Activated T-cell treated with anti-CD3 and anti-CD28 coated beads for 24 hours (primary cell): Measurements from ENCODE around the gene OSR1.
"Not testable (repeated sequence)": the region's sequence is repeated elsewhere in the genome, so short reads cannot be mapped to it uniquely, and the experiment has no call there.

Experiments used
- DNase-seq: peaks from one replicate; pipeline ENCODE4 v3.0.0-alpha.2; 2020; ENCODE audit warnings: low read depth

The OSR1 gene

DNA sequence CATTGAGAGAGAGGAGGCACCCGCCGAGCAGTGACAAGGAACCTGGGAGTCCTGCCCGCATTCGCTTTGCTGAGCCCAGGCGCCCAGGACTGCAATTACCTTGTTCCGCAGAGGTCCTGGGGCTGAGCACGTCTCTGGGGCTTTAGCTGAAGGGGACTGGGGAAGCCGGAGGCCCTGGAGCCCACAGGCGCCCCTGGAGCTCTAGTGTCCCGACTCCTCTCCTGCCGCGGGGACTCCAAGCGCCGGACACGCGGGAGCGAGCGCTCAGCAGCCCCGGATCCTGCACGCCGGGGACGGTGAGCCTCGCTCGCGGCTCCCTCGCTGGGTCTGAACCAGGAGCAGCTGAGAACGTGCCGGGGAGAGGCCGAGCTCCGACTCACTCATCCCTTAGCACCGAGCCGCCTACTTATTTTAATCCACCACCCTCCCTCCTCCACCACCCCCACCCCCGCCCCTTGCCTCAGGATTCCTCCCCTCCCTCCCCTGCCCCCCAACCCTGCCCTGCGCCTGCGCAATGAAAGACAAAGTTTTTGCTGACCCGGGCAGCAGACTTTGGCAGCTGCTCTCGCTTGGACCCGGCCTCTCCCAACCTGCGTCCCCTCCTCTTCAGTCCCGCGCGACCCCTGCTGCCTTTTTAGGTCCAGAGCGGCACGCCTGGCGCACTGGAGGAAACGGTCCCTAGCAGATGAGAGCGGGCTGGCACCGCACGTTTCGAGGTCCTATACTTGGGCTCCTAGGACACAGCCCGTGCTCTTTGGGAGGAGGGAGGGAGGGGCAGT is at the start of gene OSR1:
TSS of gene OSR1 (minus strand) at position 382 of the 779 bp plus-strand sequence. CDS start 4,818 bp downstream, outside the sequence.
- DNase-seq, result no peak

DNA sequence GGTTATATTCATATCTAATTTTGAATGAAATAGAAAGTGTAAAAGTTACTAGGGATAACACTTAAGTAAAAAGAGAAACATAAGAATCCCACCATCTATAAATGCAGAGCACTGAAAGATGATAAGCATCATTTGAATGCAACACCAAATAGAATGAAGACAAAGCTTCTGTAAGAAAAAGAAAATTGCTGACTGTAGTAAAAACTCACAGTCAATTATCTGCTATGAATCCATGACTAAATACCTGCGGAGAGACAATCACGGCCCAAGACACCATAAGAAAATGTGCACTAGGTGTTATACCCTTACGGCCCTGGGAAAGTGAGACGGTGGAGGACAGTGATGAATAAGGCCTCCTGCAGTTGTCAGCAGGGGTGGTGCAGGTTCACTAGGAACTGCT is 45.4 kb upstream of the OSR1 start:
- no peak for DNase-seq

DNA sequence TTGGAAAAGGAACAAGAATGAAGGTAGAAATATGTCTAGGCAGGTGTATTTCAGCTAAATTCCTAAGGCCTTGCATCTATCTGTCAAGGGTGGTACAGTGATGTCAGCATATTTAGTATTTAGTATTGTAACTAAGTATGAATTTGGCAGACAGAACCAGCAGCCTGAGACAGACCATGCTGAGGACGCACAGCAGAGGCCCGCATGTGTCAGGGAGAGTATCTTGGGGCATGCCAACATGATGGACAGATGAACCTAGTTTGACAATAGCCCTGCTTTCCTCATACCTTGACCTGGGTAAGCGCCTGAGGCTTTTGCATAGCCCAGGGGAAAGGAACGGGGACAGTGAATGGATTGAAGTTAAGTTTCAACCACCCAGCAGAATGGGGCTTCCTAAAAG is 33.8 kb upstream of the OSR1 start:
- no peak for DNase-seq

DNA sequence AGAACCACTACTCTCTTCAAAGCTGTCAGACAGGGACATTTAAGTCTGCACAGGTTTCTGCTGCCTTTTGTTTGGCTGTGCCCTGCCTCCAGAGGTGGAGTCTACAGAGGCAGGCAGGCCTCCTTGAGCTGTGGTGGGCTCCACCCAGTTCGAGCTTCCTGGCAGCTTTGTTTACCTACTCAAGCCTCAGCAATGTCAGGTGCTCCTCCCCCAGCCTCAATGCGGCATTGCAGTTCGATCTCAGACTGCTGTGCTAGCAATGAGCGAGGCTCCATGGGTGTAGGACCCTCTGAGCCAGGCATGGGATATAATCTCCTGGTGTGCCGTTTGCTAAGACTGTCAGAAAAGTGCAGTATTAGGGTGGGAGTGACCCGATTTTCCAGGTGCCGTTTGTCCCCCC is 31.0 kb upstream of the OSR1 start:
- not testable (repeated sequence) for DNase-seq

DNA sequence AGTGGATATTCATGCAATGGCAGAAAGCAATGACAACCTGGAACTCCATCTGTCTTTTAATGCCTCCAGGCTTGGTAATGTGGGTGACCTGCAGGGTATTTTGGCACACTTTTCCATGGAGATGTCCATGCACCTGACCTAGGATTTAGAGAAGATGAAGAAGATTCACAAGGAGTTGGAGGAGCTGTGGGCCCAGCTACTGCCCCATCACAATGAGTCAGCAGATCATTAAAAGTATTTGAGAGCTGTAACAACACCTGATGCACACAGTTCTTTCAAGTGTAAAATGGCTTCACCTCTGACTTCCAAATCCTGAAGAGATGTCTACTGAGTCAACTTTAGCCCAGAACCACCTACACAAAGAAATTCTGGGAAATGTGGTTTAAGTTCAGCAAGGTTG is 22.1 kb upstream of the OSR1 start:
- no peak for DNase-seq

DNA sequence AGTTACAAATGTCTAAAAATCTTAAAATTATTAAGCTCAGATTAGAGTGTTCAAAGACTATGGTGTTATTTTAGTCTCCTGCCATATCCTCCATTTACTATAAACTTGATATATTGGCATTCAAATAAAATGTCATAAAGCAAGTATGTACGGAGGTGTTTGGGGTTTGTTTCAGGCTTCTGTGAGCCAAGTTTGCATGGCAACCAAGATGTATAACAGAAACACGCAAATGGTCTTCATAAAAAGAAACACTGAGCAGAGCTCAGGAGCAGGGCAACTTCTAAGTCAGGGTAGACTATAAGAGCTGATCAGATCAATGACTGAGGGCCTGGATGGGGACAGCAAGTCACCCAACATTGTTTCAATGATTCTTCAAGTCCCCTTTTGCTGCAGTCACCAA is 20.5 kb upstream of the OSR1 start:
- no peak for DNase-seq

DNA sequence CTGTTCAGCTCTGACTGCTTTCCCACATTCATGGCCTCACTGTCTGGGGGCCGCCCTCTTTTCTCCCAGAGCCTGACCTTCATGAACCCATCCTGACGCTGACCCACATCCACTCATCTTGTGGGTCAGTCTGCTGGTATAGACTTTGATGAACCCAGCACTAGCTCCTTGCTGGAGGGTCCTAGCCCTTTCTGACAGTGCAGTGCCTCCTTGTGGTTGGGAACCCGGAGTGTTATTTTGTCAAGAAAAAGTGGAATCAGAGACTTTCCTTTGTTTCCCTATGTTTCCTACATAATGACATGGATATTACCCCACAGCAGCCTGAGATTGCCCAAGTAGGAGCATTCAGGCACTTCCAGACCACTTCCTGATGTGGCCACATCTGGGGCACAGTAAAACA is 19.3 kb upstream of the OSR1 start:
- no peak for DNase-seq

DNA sequence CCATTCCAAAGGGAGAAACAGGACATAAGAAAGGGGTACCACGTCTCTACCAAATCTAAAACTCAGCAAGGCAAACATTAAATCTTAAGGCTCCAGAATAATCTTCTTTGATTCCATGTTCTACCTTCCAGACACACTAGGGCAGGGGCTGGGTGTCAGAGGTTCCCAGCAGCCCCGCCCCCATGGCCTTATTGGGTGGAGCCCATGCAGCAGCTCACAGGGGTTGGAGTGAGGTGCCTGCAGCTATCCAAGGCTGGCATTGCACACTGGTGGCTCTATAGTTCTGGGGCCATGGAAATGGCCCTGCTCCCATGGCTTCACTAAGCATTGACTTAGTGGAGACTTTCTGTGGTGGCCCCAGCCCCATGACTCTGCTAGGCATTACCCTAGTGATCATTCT is 14.9 kb upstream of the OSR1 start:
- DNase-seq, result no peak

DNA sequence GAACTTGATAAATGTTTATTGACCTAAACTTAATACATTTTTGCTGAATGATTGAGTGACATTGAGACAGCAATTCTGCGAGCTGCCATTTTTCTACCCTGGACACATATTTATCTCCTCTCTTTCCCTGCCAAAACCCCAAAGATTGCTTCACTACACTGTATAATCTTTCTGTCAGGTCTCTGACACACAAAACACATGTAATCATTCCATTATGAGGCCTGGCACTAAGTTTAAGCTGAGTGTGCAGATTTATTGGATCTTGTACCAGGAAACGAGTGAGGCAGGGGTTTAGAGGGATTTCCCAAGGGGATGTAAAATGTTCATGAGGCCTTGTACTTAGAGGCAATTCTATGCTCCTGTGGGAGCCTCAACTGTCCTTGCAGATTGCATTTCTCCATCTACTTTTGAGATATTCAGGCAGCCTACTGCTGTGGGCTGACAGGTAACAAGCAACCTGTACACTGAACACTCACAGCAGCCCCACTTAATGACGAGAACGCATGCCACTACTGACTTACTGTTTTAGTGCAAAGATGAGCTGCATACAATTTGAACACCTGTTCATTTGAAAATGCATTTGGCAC is 13.7 kb upstream of the OSR1 start:
- no peak for DNase-seq

DNA sequence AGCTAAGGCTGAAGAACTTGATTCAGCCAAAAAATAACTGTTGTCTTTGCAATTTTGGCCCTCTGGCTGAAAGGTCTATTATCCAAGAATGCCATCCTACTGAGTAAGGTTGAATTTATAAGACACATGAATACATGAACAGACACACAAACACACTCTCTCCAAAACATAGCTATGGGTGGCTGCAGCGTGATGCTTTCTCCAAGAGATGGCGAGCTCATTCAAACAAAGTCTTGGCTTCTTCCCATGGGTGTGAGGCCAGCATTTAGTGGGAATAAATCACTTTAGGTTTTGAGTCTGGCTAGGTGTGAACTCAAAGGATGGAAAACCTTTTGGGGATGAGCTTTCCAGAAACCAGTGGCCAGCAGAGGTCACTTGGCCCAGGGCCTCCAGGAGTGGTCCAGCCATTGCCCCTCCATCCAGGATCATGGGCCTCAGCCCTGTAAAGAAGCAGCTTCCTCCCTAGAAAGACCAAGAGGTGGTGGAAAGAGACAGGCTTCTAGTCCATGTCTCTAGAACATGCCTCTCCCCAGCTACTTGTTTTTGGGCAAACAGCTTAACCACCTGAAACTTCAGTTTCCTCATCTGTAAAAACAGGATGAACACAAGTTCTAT is 11.0 kb upstream of the OSR1 start:
- DNase-seq, result no peak

DNA sequence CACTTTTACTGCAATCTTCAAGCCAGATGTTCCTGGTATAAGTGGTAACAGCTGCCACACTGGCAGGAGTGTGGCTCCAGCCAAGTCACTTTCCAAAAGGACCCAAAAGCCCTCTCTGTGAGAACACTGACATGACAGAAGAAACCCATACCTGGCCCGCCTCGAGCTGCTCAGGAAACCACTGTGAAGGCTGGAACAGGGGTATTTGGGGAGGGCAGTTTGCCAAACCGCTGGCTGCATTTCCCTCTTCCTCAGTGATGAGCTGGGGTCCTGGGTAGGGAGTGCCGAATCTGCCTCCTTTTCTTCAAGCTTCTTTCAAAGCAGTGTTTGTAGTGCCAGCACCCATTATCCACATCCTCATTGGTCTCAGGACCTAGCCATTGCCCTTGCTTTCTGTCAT is 10.3 kb upstream of the OSR1 start:
- no peak for DNase-seq

DNA sequence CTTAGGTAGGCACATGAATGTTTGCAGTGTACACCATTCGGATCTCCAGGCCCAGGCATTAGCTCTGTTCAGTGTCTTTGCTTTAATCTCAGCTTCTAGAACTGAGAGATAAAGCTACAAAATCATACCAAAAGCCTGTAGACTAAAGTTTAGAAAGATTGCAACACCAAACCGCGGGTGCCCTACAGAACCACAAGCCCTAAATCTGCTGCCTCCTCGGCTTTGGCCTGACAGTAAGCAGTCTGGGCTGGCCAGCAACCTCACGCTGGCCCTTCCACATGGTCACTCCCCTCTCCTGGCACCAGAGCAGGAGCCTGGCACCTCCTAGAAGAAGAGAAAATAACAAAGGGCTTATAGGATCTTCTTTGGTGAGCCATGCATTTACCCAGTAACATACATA is 8.9 kb upstream of the OSR1 start:
- DNase-seq, result no peak

DNA sequence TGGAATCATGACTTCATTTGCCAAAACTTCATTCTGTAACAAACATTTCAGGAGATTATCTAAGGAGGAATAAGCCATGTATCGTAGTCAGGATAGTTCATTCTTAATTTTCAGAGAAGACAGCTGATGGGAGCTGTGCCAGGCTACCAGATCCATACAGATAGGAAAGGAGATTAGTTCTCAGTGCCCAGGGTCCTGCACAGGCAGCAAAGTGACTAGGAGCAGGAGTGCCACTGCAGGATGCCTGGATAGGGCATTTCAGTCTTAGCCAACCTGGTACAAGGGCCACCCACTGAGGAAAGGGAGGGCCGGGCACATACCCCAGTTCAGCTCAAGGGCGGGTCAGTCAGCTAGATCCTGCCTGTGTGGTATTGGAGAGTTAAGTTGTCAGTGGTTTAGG is 6.7 kb upstream of the OSR1 start:
- no peak for DNase-seq

DNA sequence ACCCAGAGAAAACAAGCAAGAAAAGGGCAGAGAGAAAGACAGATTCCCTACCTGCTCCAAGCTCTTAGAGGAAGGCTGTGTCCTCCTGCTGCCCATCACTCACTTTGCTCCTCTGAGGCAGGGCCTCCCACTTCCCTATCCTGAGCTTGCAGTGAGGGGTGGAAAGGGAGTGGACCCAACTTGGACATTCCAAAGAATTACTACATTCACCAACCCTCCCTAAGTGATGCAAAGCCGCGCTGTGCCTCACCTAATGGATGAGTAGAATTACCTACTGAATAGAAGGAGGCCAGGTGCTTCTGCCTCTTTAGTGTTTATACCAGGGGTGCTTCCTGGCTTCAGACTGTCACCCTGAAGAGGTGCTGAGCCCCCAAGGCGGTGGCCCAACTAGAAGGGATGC is 5.6 kb upstream of the OSR1 start:
- DNase-seq, result no peak

DNA sequence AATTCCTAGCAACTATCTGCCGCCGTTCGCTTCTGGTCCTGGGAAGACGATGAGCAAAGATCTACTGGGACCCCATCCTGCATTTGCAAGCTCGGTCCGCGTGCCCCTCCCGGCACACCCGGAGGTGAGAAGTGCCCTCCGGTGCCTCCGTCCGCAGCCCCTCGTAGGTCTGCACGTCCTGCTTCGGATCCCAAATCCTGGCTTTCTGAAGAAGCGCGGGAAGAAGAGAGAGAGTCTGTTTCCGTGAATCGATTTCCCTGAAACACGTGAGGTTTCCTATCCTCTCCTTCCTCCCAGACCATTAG is 5.0 kb upstream of the OSR1 start:
- no peak for DNase-seq

DNA sequence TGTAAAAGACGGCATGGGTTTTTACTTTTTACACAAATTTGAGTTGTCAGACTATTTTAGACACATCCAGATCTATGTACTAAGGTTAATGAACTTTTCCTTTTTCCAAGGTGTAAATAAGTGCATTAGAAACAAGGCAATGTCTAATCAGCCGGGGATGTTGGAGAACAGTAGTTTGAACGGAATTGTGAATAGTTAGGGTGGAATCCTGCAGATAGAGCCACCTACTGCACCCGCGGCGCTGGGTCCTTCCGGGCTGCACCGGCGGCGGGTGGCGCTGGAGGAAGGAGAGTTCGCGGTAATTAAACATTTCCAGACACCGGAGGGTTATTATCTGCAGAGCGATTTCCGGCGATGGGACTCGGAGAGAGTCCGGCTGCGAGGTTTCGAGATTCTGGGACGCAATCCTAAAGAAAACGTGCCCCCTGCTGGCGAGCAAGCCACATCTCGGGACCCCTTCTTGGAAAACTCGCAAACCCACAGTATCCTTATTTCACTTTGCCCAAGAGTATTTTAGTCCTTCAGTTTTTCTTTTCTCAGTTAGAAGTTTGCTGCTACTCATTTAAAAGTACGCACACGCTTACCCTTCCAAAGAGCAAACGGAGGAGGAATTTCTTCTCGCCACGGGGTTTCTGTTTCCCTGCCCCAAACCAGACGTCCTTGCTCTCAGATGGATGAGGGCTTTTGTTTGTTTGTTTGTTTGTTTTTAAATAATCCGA is 4.5 kb upstream of the OSR1 start:
- peak; percentile 44 for DNase-seq

DNA sequence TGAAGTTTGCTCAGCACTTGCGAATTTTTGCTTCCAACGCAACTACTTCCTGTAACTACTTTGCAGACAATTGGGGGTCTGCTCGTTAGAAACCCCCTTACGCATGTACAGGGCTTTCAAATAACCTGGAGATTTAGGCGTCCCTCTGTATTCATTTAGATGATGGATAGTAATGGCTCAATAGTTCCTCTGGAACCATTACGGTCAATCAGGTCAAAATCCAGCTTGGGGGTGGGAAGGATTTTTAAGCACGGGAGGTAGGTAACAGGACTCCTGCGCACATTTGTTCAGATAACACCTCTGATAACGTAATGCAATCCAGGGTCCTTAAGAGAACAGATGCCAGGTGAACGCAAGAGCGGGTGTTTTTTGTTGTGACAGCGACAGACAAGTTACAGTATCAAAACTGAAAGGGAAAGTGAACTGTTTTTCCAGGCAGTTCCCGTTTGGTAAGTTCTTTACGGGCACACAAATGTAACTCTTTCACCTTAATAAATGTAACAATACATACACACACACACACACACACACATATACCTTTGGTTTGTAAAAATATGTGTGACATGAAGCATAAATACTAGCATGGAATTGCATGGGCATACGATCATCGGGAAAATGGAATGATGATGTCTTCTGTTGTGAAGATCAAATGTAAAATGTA is 3.8 kb upstream of the OSR1 start:
- DNase-seq, result no peak

DNA sequence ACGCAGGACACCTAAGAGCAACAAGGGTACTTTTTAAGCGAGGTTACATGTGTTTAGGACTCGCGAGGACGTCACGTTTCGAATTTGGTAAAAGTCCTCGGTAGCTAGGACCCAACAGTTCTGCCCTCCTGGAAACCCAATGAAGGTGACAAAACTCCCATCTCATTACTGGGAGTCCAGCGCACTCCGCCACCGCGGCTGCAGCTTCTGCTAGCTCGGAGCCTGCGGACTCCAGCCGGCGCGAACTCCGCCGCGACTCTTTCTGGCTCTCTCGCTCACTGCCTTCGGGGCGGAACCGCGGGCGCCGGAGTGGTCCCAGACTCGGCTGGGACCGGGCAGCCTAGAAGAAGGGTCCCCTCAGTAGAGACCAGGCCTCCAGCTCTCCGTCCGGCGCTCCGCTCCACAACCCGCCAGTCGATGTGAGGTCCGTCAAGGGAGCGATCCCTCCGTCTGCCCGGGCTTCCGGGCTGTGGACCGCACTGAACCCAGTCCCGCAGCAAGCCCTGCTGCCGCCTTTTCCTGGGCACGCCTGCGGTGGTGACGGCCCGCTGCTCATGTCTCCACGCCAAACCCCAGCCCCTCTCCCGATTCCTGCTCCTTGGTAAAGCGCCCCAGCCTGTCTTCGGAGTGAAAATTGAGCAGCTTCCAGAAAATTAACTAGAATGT is 3.0 kb upstream of the OSR1 start:
- DNase-seq, result no peak

DNA sequence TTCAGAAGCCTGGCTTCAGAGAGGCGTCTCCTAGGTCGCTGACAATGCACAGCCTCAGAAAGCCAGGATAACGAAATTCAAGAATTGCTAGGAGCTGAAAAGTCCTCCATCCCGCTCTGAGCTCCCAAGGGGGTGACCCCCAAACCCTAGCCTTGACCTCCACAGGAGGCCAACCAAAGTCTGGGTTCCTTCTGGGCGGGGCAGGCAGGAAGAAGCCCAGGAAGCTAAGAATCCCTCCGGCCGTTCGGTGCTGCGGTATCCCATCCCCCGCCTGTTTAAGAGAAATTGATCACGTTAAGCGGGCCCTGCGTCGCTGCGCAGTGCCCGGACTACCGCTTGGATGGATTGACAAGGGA is 2.5 kb upstream of the OSR1 start:
- DNase-seq, result no peak

DNA sequence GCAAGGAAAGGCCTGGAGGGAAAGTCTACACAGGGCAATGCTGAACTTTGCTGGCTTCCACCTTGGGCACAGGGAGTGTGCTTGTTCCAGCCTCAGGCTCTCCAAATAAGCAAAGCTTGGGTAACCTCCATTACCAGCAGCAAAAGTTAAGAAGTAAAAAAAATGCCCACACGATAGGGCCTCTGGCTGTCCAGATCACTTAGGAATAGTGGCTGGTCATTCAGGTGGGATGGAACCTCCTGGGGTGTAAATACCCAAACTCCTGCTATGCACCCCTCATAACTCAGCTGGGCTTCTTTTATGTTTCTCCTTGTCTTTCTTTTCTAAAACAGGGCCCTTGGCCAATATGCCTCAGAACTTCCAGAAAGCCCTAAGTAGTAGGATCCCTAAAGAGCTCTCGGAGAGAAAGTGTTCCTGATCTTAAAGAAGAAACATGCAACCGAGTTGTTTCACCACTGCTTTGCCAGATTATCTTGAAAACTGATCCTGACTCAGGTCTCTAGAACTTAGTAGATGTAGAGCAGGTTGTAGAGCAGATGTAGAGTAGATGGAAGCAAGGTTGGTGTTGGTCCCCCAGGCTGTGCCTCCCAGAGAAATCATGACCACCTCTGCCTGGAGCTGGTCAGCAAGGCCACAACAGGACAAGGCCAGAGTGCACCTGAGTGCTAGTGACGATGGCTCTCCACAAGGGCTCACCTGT is 2.0 kb upstream of the OSR1 start:
- no peak for DNase-seq

DNA sequence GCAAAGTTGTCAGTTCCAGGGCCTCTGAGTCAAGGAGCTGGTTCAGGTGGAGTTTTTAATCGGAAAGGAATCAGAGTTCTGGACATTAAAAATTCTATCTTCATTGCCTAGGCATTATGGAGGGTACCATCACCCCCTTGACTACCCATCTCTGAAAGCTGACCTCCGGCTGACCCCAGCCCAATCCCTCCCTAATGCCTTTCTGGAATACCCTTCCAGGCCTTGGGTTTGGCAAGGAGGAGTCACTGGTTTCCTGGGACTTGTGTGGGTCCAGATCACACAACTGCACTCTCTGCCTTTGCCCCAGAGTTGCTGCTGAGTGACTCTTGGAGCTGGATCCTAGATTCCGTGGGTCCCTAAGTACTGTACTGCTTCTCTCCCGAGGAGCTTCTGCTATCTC is 1.0 kb upstream of the OSR1 start:
- DNase-seq, result no peak

DNA sequence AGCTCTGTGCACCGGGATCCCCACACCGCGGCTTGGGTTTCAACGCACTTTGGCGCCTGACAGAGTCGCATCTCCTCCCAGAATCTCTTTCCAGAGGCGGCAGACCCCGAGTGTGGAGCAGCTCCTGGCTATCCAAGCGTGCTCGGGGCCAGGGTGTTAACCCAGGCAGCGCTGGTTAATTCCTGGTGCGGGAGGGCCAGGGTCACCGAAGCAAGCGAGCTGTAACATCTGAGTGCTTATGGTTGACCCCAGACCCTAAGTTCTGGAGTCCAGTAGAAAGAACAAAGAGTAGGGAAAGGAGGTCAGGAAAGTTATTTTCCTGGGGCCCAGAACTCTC is 566 bp upstream of the OSR1 start:
- no peak for DNase-seq
